ENCODE results near the gene ACTMAP.

Gene ACTMAP

DNA sequence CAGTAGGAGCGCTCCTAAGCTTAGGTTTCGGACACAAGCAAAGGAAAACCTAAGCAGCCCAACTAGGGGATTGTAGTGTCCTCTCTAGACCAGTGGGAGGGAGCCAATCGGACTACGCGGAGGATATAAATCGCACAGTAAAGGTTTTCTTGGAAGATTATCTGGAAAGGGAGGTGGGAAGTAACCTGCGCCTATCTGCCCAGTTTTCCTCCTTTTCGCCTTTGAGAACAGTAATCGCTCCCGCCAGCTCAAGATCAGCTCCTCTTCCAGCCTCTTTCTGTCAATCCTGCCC lies 27.3 kb upstream of the ACTMAP start:
- H3K27ac ChIP-seq (ENCODE audit: low read length) = peak overlapping the region; percentile 92
- H4K20me1 ChIP-seq (ENCODE audit: insufficient read depth, low read length) = peaks cover 7% of the 10 kb centered on the region
- H3K4me3 ChIP-seq (ENCODE audit: low read length) = peak overlapping the region; percentile 80
- peak overlapping the region; percentile 67 for H3K9ac ChIP-seq (ENCODE audit: low read length)
- no peaks in the 10 kb centered on the region for H3K9me3 ChIP-seq (replicated peaks; ENCODE audit: insufficient read depth, low read length)
- TF ChIP-seq EZH2 (optimal IDR thresholded peaks at IDR 0.05; ENCODE audit: low read depth, low read length) (no peak), EZH2phosphoT487 (IDR thresholded peaks at IDR 0.05; ENCODE audit: low read length) (no peak)
- TF ChIP-seq, protein P1, sequence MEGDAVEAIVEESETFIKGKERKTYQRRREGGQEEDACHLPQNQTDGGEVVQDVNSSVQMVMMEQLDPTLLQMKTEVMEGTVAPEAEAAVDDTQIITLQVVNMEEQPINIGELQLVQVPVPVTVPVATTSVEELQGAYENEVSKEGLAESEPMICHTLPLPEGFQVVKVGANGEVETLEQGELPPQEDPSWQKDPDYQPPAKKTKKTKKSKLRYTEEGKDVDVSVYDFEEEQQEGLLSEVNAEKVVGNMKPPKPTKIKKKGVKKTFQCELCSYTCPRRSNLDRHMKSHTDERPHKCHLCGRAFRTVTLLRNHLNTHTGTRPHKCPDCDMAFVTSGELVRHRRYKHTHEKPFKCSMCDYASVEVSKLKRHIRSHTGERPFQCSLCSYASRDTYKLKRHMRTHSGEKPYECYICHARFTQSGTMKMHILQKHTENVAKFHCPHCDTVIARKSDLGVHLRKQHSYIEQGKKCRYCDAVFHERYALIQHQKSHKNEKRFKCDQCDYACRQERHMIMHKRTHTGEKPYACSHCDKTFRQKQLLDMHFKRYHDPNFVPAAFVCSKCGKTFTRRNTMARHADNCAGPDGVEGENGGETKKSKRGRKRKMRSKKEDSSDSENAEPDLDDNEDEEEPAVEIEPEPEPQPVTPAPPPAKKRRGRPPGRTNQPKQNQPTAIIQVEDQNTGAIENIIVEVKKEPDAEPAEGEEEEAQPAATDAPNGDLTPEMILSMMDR (IDR thresholded peaks at IDR 0.05; ENCODE audit: low read length) = no peak
- no peaks in the 10 kb centered on the region for H3K79me2 ChIP-seq (ENCODE audit: low read length)
- no peaks in the 10 kb centered on the region for H3K9me2 ChIP-seq (replicated peaks; ENCODE audit: insufficient read depth, low read length)
- peak overlapping the region; percentile 52 for H2AFZ ChIP-seq (ENCODE audit: low read length)
- peaks cover 30% of the 10 kb centered on the region for H3K27me3 ChIP-seq (replicated peaks; ENCODE audit: insufficient read depth, low read length)
- no peak for DNase-seq
- peak overlapping the region; percentile 78 for H3K4me2 ChIP-seq (ENCODE audit: low read depth, low read length)
- H3K36me3 ChIP-seq (replicated peaks; ENCODE audit: insufficient read depth, low read length) = no peaks in the 10 kb centered on the region
- H3F3A ChIP-seq (ENCODE audit: insufficient read depth, low read length) = peaks cover 14% of the 10 kb centered on the region
- peaks cover 12% of the 10 kb centered on the region for H3K4me1 ChIP-seq (ENCODE audit: low read length)

DNA sequence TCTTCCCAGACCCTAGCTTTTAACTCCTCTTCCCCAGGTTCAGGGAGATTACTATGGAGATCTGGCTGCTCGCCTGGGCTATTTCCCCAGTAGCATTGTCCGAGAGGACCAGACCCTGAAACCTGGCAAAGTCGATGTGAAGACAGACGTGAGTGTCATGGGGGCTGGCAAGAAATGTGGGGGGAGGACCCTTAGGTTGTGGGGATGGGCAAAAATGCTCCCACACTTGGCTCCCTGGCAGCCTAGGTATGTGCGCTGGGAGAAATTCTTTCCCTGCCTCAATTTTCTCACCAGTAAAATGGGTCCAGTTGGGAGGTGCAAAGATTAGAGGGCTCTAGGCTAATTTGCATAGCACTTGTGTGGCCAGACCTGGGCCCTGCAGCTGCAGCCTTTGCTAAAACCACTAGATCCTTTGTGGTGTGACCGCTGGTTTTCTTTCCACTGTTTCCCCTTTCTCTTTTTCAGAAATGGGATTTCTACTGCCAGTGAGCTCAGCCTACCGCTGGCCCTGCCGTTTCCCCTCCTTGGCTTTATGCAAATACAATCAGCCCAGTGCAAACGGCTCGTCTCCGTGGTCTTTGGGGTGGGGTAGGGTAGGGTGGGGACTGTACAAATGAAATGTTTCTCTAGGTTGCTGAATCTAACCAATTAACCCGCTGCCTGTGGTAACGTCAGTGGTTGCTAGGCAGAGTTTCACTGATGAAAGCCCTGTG lies 26.8 kb upstream of the ACTMAP start:
- Histone ChIP-seq H4K20me1 (ENCODE audit: insufficient read depth, low read length) (peaks cover 7% of the 10 kb centered on the region), H3K79me2 (ENCODE audit: low read length) (no peaks in the 10 kb centered on the region), H3K36me3 (replicated peaks; ENCODE audit: insufficient read depth, low read length) (no peaks in the 10 kb centered on the region), H3K4me1 (ENCODE audit: low read length) (peaks cover 12% of the 10 kb centered on the region), H3F3A (ENCODE audit: insufficient read depth, low read length) (peaks cover 14% of the 10 kb centered on the region), H3K4me2 (ENCODE audit: low read depth, low read length) (peak overlapping the region; percentile 78), H3K9ac (ENCODE audit: low read length) (peak overlapping the region; percentile 67), H3K27me3 (replicated peaks; ENCODE audit: insufficient read depth, low read length) (peaks cover 30% of the 10 kb centered on the region), H3K9me2 (replicated peaks; ENCODE audit: insufficient read depth, low read length) (no peaks in the 10 kb centered on the region), H3K9me3 (replicated peaks; ENCODE audit: insufficient read depth, low read length) (no peaks in the 10 kb centered on the region), H3K27ac (ENCODE audit: low read length) (peak overlapping the region; percentile 92), H2AFZ (ENCODE audit: low read length) (peak overlapping the region; percentile 52), H3K4me3 (ENCODE audit: low read length) (peak overlapping the region; percentile 80)
- DNase-seq = peak; percentile 97
- TF ChIP-seq EZH2 (optimal IDR thresholded peaks at IDR 0.05; ENCODE audit: low read depth, low read length) (no peak), EZH2phosphoT487 (IDR thresholded peaks at IDR 0.05; ENCODE audit: low read length) (peak; percentile 74; the same call in 1 of the 2 replicates)
- TF ChIP-seq, protein P1 (IDR thresholded peaks at IDR 0.05; ENCODE audit: low read length) = no peak

DNA sequence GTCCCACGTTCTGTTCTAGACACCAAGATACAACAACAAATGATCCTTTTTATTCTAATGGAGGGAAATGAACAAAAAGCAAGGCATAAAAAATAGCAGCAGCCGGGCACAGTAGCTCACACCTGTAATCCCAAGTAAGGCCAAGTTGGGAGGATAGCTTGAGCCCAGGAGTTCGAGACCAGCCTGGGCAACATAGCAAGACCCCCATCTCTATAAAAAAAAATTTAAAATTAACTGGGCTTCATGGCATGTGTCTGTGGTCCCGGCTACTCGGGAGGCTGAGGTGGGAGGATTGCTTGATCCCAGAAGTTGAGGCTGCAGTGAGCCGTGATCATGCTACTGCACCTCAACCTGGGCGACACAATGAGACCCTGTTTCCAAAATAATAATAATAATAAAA lies 26.1 kb upstream of the ACTMAP start:
- H4K20me1 ChIP-seq (ENCODE audit: insufficient read depth, low read length) = peaks cover 7% of the 10 kb centered on the region
- no peak for TF ChIP-seq EZH2phosphoT487 (IDR thresholded peaks at IDR 0.05; ENCODE audit: low read length)
- TF ChIP-seq, protein P1 (IDR thresholded peaks at IDR 0.05; ENCODE audit: low read length) = no peak
- no peak for DNase-seq

More for the DNA sequence above, 26.1 kb upstream of the ACTMAP start:
- Histone ChIP-seq H3K79me2 (ENCODE audit: low read length) (no peaks in the 10 kb centered on the region), H3K9me2 (replicated peaks; ENCODE audit: insufficient read depth, low read length) (no peaks in the 10 kb centered on the region), H3K27ac (ENCODE audit: low read length) (no peak overlapping the region), H3K4me2 (ENCODE audit: low read depth, low read length) (0 out of 2 replicates have a peak overlapping the region, but pooled peaks have one; percentile 78), H3K27me3 (replicated peaks; ENCODE audit: insufficient read depth, low read length) (peaks cover 30% of the 10 kb centered on the region), H3K4me1 (ENCODE audit: low read length) (peaks cover 12% of the 10 kb centered on the region), H3F3A (ENCODE audit: insufficient read depth, low read length) (peaks cover 14% of the 10 kb centered on the region), H3K36me3 (replicated peaks; ENCODE audit: insufficient read depth, low read length) (no peaks in the 10 kb centered on the region), H3K9me3 (replicated peaks; ENCODE audit: insufficient read depth, low read length) (no peaks in the 10 kb centered on the region), H3K4me3 (ENCODE audit: low read length) (no peak overlapping the region), H2AFZ (ENCODE audit: low read length) (no peak overlapping the region), H3K9ac (ENCODE audit: low read length) (no peak overlapping the region)
